ENCODE data around the gene LLCFC1.

The LLCFC1 gene

DNA sequence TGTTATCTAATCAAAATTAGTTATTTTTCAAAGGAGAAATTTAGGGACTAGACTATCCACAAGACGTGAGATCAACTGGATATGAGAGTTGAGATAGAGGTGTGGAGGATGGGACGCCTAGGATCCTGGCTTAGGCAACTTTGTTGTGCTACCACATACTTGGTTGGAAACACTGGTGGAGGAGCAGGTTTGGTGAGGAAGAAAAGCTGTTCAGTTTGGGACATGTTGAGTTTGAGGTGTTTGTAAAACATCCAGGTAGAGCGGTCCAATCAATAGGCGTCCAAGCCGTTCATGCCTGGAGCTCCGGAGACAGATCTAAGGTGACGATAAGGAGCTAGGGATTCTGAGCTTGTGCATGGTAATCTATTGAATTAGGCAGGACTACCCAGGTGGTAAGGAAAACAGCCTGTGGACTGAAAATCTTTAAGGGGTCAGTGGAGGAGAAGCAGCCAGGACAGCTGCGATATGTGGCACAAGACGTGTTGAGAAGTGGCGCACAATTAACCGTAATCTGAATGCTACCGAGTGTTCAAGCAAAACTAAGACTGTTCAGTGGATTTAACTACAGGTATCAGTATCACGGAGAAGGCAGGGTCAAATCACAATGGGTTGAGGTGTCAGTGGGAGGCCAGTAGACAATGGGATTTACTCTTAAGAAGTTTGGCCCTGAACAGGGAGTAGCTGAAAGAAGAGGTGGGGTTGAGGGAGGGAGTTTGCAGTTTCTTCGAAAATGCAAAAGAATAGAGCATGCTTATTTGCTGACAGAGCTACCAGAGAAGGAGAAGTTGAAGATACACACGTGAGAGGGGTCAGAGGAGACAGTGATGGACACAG is 37.6 kb upstream of the LLCFC1 start:
- Histone ChIP-seq H3K9ac (ENCODE audit: low read depth, low read length) (no peak overlapping the region), H2AFZ (ENCODE audit: low read depth, low read length) (no peak overlapping the region), H3K4me2 (ENCODE audit: insufficient read depth, low read length) (no peak overlapping the region), H3K4me1 (ENCODE audit: insufficient read depth, low read length) (no peaks in the 10 kb centered on the region), H3K4me3 (ENCODE audit: low read depth in 1 of 2, low read length in 2 of 2) (no peak overlapping the region), H3K36me3 (ENCODE audit: insufficient read depth, low read length) (no peaks in the 10 kb centered on the region), H3K9me3 (ENCODE audit: insufficient read depth, low read length, severe bottlenecking) (peaks cover 24% of the 10 kb centered on the region), H3K27me3 (ENCODE audit: insufficient read depth, low read length, poor library complexity) (no peaks in the 10 kb centered on the region), H3K27ac (ENCODE audit: low read length) (no peak overlapping the region), H4K20me1 (ENCODE audit: insufficient read depth, low read length) (no peaks in the 10 kb centered on the region), H3K79me2 (ENCODE audit: insufficient read depth, low read length) (no peaks in the 10 kb centered on the region)
- ATAC-seq (ENCODE audit: insufficient read depth, low read depth) = no peak
- TF ChIP-seq, protein P1, sequence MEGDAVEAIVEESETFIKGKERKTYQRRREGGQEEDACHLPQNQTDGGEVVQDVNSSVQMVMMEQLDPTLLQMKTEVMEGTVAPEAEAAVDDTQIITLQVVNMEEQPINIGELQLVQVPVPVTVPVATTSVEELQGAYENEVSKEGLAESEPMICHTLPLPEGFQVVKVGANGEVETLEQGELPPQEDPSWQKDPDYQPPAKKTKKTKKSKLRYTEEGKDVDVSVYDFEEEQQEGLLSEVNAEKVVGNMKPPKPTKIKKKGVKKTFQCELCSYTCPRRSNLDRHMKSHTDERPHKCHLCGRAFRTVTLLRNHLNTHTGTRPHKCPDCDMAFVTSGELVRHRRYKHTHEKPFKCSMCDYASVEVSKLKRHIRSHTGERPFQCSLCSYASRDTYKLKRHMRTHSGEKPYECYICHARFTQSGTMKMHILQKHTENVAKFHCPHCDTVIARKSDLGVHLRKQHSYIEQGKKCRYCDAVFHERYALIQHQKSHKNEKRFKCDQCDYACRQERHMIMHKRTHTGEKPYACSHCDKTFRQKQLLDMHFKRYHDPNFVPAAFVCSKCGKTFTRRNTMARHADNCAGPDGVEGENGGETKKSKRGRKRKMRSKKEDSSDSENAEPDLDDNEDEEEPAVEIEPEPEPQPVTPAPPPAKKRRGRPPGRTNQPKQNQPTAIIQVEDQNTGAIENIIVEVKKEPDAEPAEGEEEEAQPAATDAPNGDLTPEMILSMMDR (IDR thresholded peaks at IDR 0.05; ENCODE audit: borderline replicate concordance, extremely low read depth, low read length, poor library complexity, severe bottlenecking) = no peak
- no peak for TF ChIP-seq EZH2 (IDR thresholded peaks at IDR 0.05; ENCODE audit: borderline replicate concordance, low read depth, low read length, severe bottlenecking)
- DNase-seq = no peak

DNA sequence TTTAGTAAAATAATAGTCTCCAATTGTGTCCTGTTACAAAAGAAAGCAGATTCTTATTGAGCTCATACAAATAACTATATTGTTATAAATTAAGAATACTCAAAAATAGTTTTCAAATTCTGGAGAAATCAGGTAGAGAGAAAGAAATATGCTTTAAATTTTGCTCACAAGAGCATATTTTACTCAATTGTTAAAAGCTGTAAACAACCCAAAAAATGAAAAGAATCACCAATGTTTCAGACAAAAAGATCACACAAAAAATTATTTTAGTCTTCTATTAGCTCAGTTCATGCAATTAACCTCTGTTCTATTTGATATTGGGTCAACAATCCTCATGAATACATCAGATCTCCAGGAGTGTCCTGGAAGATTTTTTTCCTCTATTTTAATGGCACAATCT is 35.2 kb upstream of the LLCFC1 start:
- no peaks in the 10 kb centered on the region for H3K79me2 ChIP-seq (ENCODE audit: insufficient read depth, low read length)
- H3K27me3 ChIP-seq (ENCODE audit: insufficient read depth, low read length, poor library complexity) = no peaks in the 10 kb centered on the region
- no peak overlapping the region for H3K27ac ChIP-seq (ENCODE audit: low read length)
- H3K9ac ChIP-seq (ENCODE audit: low read depth, low read length) = no peak overlapping the region
- H3K4me2 ChIP-seq (ENCODE audit: insufficient read depth, low read length) = no peak overlapping the region
- H3K9me3 ChIP-seq (ENCODE audit: insufficient read depth, low read length, severe bottlenecking) = peaks cover 24% of the 10 kb centered on the region
- no peak overlapping the region for H2AFZ ChIP-seq (ENCODE audit: low read depth, low read length)
- TF ChIP-seq EZH2 (IDR thresholded peaks at IDR 0.05; ENCODE audit: borderline replicate concordance, low read depth, low read length, severe bottlenecking) = no peak
- TF ChIP-seq, protein P1 (IDR thresholded peaks at IDR 0.05; ENCODE audit: borderline replicate concordance, extremely low read depth, low read length, poor library complexity, severe bottlenecking) = no peak
- DNase-seq (no peak), ATAC-seq (ENCODE audit: insufficient read depth, low read depth) (no peak)
- no peaks in the 10 kb centered on the region for H4K20me1 ChIP-seq (ENCODE audit: insufficient read depth, low read length)
- H3K4me3 ChIP-seq (ENCODE audit: low read depth in 1 of 2, low read length in 2 of 2) = no peak overlapping the region
- H3K4me1 ChIP-seq (ENCODE audit: insufficient read depth, low read length) = no peaks in the 10 kb centered on the region
- H3K36me3 ChIP-seq (ENCODE audit: insufficient read depth, low read length) = no peaks in the 10 kb centered on the region

DNA sequence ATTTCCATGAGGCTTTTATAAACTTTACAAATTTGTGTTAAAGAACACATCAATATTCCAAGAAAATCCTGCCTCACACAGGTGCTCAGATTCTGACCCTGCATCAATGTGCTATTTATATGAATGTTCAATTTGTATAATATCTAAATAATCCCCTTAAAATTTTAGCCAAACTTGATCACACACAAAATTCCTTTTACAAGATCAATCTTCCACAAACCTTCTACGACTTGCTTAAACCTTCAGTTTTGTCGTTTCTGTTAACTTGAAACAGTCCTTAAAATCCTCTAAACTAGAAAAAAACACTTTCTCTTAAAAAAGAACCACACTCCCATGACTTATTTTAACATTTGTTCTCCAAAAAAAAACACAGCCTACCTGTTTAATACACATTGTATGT is 33.5 kb upstream of the LLCFC1 start:
- H2AFZ ChIP-seq (ENCODE audit: low read depth, low read length) = no peak overlapping the region
- no peak overlapping the region for H3K9ac ChIP-seq (ENCODE audit: low read depth, low read length)
- H4K20me1 ChIP-seq (ENCODE audit: insufficient read depth, low read length) = no peaks in the 10 kb centered on the region
- no peaks in the 10 kb centered on the region for H3K36me3 ChIP-seq (ENCODE audit: insufficient read depth, low read length)
- no peak for DNase-seq
- peaks cover 24% of the 10 kb centered on the region for H3K9me3 ChIP-seq (ENCODE audit: insufficient read depth, low read length, severe bottlenecking)
- H3K27me3 ChIP-seq (ENCODE audit: insufficient read depth, low read length, poor library complexity) = no peaks in the 10 kb centered on the region
- H3K79me2 ChIP-seq (ENCODE audit: insufficient read depth, low read length) = no peaks in the 10 kb centered on the region
- no peaks in the 10 kb centered on the region for H3K4me1 ChIP-seq (ENCODE audit: insufficient read depth, low read length)
- no peak overlapping the region for H3K4me3 ChIP-seq (ENCODE audit: low read depth in 1 of 2, low read length in 2 of 2)
- no peak overlapping the region for H3K4me2 ChIP-seq (ENCODE audit: insufficient read depth, low read length)
- H3K27ac ChIP-seq (ENCODE audit: low read length) = no peak overlapping the region
- no peak for ATAC-seq (ENCODE audit: insufficient read depth, low read depth)
- TF ChIP-seq, protein P1 (IDR thresholded peaks at IDR 0.05; ENCODE audit: borderline replicate concordance, extremely low read depth, low read length, poor library complexity, severe bottlenecking) = no peak
- no peak for TF ChIP-seq EZH2 (IDR thresholded peaks at IDR 0.05; ENCODE audit: borderline replicate concordance, low read depth, low read length, severe bottlenecking)

Data from DND-41 (cell line).